ENCODE measurements around the gene MMP17.
"Not testable (repeated sequence)": the region's sequence is repeated elsewhere in the genome, so short reads cannot be mapped to it uniquely, and the experiment has no call there.

The MMP17 gene

GRCh38 chr12:131867471-131867870, 39.3 kb downstream of the MMP17 start:
- no peak for DNase-seq

GRCh38 chr12:131867891-131868675, 39.9 kb downstream of the MMP17 start:
- no peak for DNase-seq

DNA sequence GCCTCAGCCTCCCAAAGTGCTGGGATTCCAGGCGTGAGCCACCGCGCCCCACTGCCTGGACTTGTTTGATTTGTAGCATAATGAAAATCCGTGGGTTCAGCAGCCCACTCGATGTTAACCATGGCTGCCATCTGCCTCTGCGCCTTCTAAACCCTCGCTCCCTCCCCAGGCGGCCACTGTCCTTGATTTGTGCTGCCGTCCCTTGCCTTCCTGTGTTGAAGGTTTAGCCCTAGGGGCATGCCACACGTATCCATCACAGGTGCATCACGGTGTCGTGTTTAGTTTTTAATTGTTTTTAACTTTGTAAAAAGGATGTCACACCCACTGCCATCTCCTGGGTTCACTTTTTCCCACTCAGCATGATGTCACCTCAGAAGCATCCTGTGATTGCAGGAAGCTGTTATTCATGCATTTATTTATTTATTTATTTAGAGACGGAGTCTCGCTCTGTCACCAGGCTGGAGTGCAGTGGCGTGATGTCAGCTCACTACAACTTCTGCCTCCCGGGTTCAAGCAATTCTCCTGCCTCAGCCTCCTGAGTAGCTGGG, 41.8 kb downstream of the MMP17 start:
- no peak for DNase-seq

GRCh38 chr12:131871677-131872076, 43.5 kb downstream of the MMP17 start:
- no peak for DNase-seq

DNA sequence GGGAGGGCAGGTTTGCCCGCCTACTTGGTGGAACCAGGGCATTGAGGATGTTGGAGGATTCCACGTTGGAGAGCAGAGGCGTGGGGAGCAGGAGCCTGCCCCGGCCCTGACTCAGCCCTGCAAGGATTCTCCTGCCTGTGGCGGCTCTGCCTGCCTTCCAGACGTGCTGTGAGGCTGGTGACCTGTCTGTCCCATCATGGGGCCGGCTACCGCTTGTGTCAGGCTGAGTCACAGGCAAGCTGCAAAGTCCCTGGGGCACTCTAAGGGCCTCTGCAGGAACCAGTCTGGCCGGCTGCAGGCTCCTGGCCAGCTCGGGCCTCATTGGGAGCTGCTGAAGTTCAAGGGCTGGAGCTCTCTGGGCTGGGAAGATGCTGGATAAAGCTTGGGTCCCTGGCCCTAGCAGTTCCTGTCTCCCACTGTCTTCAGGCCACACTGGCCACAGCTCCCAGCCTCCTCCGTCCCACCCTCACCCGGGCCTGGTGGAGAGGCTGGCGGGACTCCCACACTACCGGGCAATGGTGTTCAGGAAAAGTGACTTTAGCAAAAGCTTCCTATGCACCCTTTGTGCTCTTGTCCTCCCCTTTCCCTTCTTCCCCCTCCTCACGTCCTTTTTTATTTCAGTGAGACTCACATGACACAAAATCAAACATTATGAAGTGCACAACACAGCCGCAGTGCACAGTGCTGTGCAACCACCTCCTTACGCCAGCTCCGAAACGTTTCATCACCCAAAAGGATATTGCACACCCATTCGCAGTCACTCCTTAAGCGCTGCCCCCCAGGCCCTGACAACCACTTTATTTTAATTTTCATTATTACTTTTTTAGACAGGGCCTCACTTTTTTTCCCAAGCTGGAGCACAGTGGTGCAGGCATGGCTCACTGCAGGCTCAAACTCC, 44.2 kb downstream of the MMP17 start:
- DNase-seq = no peak

DNA sequence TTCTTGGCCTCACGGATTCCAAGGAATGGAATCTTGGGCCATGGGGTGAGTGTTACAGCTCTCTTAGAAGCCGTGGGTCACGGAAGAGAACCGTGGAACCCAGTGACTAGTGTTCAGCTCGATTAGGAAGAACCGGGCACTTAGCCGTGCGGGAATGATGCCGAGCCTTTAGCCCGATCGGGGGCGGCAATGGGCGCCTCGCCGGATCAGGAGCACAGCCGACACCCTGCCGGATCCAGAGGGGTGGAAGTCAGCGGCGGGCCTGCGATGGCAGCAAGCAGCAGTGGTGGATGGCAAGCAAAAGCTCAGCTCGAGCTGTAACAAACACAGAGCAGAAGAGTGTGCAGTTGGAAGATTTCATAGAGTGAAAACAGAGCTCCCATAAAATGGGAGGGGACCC, 45.1 kb downstream of the MMP17 start:
- DNase-seq = no peak

DNA sequence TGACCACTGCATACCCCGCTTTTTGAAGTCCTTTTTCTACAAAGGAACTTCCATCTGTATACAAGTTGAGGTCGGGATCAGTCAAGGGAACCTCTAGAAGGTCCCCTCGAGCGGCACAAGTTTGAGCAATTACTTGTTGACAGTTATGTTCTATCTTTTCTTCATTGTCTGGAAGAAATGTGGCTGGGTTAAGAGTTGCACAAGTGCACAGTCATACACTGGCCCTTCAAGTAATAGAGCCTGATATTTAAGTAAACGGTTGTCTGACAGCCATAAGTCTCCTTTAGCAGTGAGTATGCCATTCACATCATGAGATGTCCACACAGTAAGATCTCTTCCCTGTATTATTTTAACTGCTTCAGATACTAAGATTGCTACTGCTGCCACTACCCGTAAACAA, 46.8 kb downstream of the MMP17 start:
- not testable (repeated sequence) for DNase-seq

DNA sequence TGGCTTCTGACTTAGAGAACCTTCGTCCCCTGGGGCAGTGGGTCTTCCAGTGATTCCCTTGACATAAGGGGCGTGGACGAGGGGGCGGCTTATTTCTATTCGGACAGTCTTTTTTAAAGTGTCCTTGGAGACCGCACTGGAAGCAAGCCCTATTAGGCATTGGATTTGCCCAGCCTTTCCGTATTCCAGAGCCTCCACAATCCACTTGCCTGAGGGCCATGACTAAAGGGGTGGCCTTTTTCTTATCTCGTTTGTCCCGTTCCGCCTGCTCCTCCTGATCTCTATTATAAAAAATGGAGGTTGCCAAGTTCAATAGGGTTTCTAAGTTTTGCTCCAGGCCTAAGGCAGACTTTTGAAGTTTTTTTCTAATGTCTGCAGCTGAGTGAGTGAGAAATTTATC, 49.0 kb downstream of the MMP17 start:
- not testable (repeated sequence) for DNase-seq

DNA sequence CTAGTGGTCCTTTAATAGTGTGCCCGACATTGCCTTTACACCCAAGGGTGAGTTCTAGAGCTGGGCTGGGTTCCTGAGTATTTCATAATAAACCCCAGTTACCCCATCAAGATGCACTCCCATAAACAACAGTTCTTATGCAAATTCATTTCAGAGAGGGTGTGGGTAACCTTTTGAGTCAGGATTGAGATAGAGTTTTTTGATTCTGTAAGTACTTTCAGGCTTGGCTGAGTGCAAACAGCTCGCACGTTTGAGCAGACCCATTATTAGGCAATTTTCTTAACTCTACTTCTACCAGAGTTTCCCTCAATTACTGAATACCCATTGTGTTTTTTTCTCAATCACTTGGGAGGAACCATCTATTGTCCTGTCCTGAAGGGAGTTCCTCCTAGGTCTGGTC, 50.2 kb downstream of the MMP17 start:
- not testable (repeated sequence) for DNase-seq

DNA sequence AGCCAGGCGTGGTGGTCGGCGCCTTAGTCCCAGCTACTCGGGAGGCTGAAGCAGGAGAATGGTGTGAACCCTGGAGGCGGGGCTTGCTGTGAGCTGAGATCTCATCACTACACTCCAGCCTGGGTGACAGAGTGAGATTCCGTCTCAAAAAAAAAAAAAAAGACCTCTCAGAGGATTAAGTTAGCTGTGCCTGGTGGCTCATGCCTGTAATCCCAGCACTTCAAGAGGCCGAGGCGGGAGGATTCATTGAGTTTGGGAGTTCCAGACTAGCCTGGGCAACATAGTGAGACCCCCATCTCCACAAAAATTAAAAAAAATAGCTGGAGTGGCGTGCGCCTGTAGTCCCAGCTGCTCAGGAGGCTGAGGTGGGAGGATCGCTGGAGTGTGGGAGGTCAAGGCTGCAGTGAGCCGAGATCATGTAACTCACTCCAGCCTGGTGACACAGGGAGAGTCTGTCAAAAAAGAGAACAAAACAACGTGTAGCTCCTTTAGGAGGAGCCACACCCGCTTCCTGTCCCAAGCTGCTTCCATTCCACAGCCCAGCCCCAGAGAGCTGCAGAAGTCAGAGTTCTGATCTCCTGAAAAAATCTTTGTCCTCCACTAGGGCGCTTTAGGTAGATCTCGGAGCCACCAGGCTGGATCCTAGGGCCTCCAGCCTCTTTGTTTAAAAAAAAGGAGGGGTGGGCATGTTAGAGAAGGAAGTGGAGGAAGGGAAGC, 54.8 kb downstream of the MMP17 start:
- no peak for DNase-seq

GRCh38 chr12:131883521-131883900, 55.3 kb downstream of the MMP17 start:
- DNase-seq = no peak

- not testable (repeated sequence) for DNase-seq
Observed at GRCh38 chr12:131885076-131885475, 56.9 kb downstream of the MMP17 start.

DNA sequence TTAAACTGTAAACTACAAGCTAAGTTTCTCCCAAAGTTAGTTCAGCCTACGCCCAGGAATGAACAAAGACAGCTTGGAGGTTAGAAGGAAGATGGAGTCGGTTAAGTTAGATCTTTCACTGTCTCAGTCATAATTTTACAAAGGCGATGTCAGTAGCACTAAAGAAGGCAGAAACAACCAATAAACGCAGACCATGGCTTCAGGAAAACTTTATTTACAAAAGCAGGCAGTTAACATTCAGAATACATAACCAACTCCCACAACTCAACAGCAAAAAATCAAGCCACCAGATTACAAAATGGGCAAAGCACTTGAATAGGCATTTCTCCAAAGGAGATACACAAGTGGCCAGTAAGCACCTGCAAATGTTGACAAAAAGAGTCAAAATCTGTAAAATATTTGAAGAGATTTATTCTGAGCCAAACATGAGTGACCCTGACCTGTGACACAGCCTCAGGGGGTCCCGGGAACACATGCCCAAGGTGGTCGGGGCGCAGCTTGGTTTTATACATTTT, 57.4 kb downstream of the MMP17 start:
- no peak for DNase-seq

- not testable (repeated sequence) for DNase-seq
Observed at GRCh38 chr12:131891722-131892121, 63.5 kb downstream of the MMP17 start.

- DNase-seq = peak in 1 of 2 experiments; percentile 4
Observed at GRCh38 chr12:131892711-131893604, 64.8 kb downstream of the MMP17 start.

DNA sequence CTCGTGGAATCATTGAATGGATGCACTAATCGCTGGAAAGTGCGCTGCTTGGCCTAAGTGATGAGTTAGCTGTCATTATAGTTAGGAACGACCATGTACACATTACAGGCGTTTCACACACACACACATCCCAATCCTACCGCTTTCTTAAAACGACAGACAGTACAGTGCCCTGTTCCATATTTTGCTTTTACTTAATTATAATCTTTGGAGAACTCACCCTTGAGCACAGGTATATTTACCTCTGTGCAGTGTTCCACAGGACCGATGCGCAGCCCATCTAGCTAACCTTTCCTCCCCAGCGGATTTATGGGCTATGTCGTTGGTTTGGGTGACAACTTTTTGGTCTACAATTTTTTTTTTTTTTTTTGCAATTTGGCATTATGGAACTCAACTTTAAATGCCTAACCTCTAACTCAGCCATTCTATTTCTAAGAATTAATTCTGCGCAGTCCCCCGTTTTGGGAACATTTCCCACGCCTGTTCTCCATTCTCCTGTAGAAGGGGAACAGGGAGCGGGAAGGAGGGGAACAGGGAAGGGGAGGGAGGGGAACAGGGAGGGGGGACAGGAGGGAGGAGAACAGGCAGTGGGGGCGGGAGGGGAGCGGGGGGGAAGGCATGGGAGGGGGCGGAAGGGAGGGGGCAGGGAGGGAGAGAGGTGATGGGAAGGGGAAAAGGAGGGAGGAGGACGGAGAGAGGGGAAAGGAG, 65.6 kb downstream of the MMP17 start:
- DNase-seq = no peak

GRCh38 chr12:131894313-131894860, 66.2 kb downstream of the MMP17 start, which contains the start of gene ULK1:
ULK1 (plus strand) TSS chr12:131894622; CDS start chr12:131895002, 380 bp downstream.
- DNase-seq = peak; percentile 63 to 91

DNA sequence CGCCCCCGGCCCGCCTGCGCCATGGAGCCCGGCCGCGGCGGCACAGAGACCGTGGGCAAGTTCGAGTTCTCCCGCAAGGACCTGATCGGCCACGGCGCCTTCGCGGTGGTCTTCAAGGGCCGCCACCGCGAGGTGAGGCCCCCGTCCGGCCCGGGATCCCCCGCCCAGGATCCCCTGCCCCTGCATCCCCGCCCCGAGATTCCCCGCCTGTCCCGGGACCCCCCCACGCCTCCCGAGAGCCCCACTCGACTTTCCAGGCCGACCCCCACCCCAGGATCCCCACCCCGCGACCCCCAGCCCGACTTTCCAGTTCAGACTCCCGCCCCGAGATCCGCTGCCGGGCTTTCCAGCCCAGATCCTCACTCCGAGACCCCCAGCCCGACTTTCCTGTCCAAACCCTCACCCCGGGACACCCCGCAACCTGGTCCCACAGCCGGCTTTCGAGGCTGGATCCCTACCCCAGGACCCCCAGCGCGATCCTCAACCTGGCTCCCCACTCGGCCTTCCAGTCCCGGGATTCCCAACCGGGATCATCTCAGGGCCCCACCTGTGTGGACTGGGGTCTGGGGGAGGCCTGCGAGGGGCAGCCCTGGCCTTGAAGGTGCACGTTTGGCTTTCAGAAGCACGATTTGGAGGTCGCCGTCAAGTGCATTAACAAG, 66.9 kb downstream of the MMP17 start:
- DNase-seq = no peak

DNA sequence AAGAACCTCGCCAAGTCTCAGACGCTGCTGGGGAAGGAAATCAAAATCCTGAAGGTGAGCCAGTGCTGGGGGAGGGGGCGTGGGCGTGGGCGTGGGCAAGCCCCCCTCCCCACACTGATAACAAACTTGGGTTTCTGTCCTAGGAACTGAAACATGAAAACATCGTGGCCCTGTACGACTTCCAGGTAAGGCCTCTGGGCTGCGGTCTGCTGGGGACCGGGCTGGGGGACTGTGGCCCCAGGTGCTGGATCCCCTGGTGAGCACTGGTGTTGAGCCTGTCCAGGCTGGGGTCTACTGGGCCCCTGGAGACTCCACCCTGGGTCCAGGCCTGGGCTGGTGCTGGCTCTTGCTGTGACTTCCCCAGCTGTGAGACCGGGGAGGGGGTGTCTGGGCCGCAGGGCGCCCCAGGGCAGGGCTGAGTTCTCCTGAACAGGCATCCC, 67.5 kb downstream of the MMP17 start:
- DNase-seq = no peak

All from NCI-H524 (cell line).